AG09319 (cell line): ENCODE measurements around the gene IGSF21.

Source experiments
- DNase-seq: peaks from one replicate; pipeline ENCODE4 v3.0.0-alpha.2; 2010; ENCODE audit warnings: low read depth; ENCODE audit errors: extremely low read depth
- CTCF ChIP-seq: IDR thresholded peaks from 2 replicates; pipeline ENCODE4 v1.5.1; 2011; ENCODE audit warnings: low read depth, mild to moderate bottlenecking, inconsistent platforms, low read length, moderate library complexity

IGSF21 gene

GRCh38 chr1:18107369-18108298 is at the start of gene IGSF21:
Gene IGSF21 (plus strand): TSS chr1:18107798. CDS start chr1:18108129, 331 bp downstream.
- DNase-seq: no peak
- TF ChIP-seq CTCF: no peak

- no peak for DNase-seq
- TF ChIP-seq CTCF: no peak
Observed at GRCh38 chr1:18058206-18058921, 49.2 kb upstream of the IGSF21 start.

GRCh38 chr1:18058981-18059605 is 48.5 kb upstream of the IGSF21 start:
- TF ChIP-seq CTCF: no peak
- DNase-seq: no peak

GRCh38 chr1:18060366-18060765 is 47.2 kb upstream of the IGSF21 start:
- DNase-seq: no peak
- TF ChIP-seq CTCF: no peak

GRCh38 chr1:18062185-18062584 is 45.4 kb upstream of the IGSF21 start:
- no peak for TF ChIP-seq CTCF

GRCh38 chr1:18064534-18064933 is 43.1 kb upstream of the IGSF21 start:
- TF ChIP-seq CTCF: no peak
- DNase-seq: no peak

More at GRCh38 chr1:18062185-18062584, 45.4 kb upstream of the IGSF21 start:
- no peak for DNase-seq
